DMS114 treated with DMSO at 0.1 percent for 48 hours (cell line): ENCODE results near the gene SFR1.

Experiments used
- DNase-seq: peaks from one replicate; lab custom pipeline; 2025; ENCODE audit not compliant: unreplicated experiment; lab: John Stamatoyannopoulos, UW

Gene SFR1

DNA sequence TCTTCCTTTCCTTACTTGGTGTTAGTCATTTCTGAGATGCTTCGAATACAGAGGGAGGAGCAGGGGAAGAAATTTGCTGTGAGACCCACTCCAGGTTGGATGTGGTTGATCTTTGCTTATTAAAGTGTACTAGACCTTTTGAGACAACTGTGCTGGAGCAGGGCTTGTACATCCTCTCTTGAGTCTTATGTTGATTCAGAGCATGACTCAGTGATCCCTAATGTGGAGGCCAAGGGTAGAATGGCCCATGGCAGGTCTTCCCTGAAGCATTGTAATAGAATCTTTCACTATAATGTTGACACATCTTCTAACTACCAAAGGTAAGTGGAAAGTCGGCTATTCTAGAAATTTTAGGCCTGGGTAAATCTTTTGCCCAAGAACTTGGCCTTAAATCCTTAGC is 17.0 kb upstream of the SFR1 start:
- DNase-seq: no peak

DNA sequence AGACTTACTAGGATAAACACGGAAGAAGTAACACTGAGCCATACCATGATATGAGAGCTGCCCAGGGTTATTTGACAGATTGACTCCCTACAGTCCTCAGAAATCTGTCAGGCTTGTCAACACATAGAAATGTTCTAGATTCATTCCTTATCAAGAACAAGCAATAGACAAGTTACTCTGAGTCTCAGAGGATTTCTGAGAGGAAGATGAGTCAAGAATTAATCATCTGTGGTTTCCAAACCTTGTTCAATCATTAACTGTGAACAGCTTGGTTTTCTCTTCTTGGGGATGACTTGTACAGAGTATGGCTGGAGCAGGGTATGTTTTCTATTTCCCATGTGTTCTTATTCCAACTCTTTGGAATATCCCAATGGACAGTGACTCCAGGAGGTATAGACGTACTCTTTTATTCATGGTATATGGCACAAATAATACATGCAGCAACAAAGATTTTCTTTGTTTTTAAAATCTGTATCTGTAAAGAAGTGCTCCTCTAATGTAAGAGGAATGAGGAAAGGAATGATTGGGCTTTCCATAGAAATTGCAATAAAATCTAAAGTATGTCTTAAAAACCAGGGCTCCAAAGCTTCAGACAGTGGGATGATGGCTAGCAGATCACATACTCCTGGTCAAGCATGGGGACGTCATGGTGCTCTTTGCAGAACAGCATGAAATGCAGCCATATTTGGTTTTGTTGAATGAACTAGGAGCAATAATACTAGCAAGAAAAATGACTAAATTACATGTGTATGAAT is 11.9 kb upstream of the SFR1 start:
- DNase-seq: no peak

DNA sequence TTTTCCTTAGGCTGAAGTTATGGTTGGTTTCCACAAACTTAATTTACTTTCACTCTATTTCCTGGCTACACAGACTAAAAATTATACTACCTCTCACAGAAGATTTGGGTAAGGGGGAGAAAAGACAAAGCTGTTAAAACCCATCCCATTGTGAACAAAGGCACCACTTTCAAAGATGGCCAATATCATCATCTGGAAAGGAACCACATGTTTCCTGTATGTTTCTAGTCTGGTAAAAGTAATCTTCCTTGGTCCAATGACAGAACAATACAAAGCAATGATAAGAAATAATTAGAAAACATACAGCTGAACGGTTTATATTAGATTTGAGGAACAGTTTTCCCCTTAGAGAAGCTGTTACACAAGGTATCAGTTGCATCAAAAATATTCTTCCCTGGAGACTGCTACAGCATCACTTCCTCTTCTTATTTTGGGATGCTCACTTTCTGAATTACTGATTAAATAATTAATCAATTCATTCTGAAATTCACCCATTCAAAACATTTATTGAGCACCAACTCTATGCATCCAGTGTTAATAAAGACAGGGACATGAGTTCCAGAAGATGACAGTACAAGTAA is 8.5 kb upstream of the SFR1 start:
- no peak for DNase-seq

DNA sequence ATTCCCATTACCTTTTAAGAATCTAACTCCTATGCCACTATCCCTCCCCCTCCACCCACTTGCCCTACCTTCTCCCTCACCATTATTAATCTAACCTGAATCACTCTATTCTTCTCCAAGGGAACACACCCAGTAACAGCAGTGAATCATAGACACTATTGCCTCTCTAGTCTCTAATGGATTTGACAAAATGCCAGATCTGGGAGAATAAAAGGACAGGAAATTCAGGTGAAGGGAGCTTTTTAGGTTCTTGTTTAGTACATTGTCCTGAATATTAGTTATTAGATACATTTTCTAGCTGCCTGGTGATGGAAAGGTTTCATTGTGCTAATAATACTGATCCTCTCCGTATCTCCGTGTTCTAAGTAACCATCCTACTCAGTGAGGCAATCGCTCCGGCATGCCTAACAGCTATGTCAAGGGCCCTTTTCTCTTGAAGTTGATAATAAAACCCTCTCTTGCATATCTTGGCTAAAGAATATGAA is 4.1 kb upstream of the SFR1 start:
- DNase-seq: no peak

DNA sequence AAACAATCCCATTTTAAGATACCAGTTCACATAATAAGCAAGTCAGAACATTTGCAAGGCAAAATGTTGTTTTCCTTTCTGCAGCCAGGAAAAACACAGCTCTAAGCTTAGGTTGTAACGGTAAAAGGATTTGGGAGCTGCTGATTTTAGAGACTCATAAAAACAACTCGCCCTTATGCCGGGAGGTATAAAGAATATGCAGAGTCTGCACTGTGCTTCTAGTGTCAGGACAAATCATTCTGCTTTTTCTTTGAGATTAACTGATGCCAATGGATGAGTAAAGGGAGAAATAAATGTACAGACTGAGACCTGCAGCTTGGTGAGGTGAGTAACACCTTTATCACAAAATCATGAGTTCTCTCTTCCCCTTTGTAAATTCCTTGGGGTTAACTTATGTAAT is 2.0 kb upstream of the SFR1 start:
- no peak for DNase-seq

DNA sequence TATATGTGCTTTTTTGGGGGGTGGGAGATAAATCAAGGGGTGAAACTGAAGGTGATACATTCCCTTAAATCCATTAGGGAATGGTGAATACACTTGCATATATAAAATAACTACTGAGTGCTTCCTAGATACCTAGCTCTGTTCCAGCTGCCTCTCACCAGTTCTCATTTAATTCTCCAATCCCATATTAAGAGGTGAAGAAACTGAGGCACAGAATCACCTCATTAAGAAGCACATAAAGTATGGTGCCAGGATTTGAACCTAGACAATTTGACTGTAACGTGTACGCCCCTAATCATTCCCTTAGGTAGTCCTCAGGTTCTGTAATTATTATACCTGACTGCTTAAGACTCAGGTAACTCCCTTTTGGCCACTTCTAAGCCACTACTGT is 1.5 kb upstream of the SFR1 start:
- DNase-seq: no peak

DNA sequence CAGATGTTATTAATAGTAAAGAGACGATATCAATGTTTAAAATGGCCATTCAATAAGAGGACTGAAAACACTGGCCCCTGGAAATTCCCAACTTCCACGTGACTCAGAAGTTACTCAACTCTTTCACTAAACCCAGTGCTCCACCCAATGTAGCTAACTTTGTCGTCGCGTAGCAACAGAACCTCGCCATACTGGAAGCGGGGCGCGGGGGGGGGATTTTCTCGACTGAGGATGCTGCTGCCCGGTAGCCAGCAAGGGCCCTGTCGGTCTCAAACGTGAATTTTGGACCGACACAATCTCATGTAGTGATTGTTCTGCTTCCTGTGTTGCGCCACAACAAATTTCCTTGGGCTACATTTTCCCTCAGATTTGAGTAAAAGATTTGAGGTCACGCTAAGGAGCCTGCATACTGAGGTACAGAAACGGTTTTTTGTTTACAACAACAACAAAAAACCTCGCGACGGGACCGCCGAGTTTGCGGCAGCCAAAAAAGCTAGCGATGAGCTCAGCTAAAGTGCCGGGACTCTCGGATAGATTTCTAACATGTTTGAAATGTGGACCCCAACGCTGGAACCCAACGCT is 977 bp upstream of the SFR1 start:
- DNase-seq: peak; percentile 78

DNA sequence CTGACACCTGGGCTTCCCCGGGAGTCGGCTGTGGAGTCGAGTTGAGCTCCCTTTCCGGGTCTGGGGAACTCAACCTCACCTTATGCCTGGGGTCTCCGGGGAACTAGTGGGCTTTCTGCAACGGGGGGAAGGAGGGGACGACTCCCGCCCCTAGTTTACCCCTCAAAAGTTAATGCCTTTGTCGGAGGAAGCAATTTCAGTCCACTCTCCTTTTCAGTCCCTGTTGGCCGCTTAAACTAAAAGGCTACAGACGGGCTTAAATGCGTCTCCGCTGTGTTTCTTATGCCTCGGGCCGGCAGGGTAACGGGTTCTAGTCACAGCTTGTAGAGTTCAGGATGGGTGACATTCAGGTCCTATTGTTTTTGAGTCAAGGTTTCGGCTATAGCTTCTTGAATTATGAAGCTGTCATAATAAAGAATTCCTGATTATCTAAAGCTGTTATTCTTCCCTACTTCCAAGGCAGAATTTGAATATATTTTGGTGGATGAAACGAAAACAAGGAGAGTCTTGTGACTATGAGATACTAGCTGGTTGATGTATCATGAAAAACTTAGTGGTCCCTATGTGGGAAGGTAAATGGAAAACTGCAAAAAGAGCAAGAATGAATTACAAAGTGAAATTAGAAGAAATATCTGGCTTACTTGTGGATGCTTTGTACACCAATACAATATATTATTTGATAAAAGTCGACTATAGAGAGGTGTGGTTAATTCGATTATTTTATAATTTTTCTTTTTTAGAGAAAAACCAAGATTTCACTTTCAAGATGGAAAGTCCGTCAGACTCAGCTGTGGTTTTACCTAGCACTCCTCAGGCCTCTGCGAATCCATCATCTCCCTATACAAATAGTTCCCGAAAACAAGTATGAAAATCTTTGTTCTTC is 495 bp downstream of the SFR1 start:
- DNase-seq: peak; percentile 60

DNA sequence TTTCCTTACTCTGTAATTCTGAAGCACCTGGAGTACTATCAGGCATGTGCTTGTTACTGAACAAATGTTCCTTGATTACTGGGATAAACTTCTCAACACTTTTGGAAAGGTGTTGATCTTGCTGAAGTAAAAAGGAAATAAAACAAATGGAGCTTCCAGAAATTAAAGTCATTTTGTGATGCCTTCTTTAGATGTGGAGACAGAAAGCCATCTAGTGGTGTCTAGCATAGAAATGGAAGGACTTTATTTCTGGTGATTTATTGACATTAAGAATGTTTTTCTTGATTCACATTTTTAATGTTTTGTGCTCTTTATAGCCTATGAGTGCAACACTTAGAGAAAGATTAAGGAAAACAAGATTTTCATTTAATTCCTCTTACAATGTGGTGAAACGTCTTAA is 1.4 kb downstream of the SFR1 start:
- DNase-seq: peak; percentile 22

DNA sequence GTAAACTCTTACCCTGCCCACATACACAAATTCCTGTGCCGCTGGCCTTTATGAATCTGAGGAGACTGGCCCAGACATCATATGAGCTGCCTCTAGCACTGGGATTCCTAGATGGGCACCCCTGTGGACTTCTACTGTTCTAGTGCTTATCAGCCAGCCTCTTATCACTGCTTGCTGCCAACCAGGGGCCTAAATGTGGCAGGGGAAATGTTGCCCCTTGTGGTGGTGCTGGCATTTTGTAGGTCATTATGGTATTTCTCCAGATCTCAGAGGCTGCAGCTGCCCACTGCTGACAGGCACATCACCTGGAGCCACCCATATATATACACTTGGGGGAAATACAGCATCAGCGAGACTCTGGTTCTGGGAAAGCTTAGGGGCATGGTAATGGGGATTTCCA is 5.4 kb downstream of the SFR1 start:
- DNase-seq: no peak

DNA sequence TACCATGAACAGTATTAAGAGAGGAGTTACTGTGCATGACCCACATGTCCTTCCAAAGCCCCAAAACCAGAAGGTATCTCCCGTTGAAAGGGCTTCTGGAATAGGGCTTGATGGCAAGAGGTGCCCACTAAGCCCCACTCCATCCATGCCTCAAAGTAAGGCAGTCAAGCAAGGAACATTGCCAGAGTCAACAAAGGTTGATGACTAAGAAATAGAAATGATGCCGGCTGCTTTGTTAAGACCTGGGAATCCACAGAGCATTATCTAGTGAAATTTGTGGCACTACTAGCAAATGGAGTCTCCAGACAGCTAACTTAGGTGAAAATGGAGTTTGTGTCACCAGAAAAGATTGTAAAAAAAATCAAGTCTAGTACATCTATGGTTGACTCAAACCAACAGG is 6.2 kb downstream of the SFR1 start:
- DNase-seq: no peak

DNA sequence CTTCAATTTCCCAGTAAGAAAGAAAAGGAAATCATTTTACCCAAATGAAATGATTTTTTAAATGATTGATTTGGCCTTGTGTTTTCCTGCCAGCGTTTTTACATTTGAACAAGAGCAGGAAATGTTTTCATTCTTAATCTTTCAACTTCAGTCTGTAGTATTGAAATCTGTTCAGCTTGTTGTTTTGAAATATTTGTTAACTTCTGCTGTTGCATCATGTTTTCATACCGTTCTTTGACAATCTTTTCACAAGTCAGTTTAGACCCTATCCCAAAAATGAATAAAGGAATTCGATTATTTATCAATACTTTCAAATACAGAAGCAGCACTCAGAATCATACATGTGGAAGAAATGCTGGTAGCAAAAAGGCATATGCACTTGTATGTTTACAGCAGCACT is 8.1 kb downstream of the SFR1 start:
- DNase-seq: no peak

DNA sequence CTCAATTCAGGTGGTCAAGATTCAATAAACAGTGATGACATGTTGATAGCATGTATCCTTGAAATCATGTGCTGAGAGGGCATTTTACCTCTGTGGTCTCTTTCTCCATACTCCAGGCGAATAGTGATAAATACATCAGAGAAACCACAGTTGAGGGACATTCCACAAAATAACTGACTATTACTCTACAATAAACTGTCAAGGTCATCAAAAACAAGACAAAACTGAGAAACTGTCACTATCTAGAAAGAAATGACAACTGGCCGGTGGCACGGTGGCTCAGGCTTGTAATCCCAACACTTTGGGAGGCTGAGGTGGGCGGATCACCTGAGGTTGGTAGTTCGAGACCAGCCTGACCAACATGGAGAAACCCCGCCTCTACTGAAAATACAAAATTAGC is 16.2 kb downstream of the SFR1 start:
- DNase-seq: no peak

DNA sequence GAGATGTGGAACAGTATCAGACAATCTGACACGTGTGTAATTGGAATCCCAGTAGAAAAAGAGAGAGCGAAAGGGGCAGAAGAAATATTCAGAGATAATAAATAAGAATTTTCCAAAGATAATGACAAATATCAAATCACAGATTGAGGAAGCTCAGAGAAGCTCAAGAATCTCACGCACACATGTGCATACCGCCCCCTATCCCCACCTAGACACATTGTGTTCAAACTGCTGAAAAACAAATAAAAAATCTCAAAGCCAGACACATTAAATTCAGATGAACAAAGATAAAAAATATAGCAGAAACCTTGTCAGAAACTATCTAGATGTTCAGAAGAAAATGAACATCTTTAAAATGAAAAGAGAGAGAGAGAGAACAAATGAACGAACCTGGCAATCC is 17.2 kb downstream of the SFR1 start:
- no peak for DNase-seq

DNA sequence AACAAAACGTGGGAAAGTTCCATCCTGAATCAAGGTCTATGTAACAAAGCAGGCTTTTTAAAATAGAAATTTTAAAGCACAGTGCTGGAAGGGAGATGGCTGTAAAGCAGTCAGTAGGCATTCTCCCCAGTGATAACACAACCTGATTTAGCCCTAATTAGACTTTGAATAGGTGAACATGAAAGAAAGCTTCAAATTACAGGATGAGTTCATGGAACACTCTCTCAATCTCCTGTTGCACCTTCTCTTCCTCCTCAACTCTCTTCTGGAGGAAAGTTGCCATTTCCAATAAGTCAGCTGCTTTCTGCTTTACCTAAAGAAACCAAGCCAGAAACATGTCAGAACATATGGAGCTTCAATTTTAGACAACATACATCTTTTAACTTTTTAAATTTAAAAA is 20.1 kb downstream of the SFR1 start:
- DNase-seq: no peak

DNA sequence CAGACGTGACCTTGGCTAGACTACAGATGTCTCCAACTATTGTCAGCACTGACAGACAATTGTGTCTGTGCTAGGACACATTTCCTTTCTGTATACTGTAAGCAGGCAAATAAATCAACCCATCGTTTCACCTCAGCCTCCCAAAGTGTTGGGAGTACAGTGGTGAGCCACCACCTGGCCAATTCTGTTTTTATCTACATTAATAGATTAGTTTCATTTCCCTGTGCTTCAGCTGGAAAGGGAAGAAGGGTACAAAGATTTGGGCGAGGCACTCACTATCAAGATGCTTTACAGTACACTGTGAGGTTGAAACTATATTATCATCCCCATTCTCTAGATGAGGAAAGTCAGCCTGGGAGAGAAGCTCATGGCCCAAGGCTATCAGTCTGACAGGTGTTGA is 21.9 kb downstream of the SFR1 start:
- DNase-seq: no peak

DNA sequence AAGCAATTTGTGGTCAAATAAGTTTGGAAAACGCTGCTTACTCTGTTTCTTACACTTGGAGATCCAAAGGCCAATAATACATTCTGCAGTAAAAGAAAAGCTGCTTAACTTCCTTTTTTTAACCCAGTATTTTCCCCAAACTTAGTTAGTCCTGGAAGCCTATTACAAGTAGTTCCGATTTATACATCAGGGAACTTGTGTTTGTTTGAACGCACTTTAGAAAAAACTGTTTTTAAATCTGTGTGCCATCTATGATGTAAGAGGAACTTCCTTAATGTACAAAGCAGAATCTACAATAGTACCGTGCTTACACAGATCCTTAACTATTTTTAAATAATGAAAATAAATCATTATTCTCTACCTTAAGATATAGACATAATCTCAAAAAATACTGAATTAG is 23.0 kb downstream of the SFR1 start:
- no peak for DNase-seq

DNA sequence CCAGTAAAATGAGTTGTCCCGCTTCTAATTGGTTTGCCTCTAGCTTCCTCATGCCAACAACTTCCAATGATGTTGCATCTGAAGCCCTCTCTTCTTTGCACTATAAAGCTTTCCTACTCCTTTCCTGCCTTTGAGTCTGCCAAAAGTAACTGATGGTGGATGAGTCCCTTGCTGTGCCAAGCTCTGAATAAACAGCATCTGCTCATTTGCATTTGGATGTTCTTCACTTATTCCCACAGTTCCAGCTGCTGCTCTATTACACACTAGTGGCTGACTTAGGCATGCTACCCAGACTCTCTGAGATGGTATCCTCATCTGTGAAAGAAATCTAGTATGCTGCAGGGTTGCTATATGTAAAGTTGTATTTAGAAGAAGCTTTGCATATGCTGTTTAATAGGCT is 24.9 kb downstream of the SFR1 start:
- no peak for DNase-seq

DNA sequence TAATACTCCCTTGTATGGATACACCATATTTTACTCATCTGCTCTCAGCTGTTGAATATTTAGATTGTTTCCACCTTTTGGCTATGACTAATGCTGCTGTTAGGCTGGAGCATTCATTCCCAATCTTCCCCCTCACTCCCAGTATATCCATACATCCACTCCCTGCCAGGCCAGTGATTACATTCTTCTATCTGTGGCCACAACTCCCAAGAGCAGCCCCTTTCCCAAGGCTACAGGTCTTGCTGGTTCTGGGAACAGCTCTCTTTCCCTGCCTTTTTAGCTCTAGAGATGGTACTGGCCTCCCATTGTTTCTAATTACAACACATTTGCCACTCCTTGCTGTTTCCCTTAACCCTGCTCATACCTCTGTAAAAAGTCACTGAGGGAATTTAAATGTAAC is 28.2 kb downstream of the SFR1 start:
- DNase-seq: no peak

DNA sequence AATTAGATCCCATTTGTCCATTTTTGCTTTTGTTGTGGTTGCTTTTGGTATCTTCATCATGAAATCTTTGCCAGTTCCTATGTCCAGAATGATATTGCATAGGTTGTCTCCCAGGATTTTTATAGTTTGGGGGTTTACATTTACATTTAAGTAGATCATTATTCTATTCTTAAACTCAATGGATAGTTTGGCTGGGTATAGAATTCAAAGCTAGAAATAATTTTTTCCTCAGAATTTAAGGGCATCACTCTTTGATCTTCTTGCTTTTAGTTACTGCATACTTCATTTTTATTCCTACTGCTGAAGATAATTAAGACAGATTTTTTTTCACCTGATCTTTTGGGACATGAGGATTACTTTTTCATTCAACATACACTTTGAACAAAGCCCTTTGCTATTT is 29.8 kb downstream of the SFR1 start:
- DNase-seq: no peak

DNA sequence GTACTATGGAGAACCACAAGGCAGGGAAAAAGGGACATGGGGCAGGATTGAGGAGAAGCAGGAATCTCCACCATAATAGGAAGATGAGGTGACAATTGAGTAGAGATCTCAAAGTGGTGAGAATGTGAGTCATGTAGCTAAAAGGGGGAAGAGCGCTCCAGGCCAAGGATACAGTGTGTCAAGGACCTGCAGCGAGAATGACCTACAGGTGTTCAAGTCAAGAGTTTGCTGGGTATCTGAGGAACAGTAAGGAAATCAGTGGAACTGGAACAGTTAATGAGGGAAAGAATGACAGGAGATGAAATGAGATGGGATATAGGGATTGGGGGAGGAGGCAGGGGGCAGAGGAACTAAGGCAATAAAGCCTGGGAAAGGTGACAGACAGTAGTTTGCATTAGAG is 33.6 kb downstream of the SFR1 start:
- no peak for DNase-seq
